CD4-positive, alpha-beta T cell (primary cell): ENCODE data around the gene ARHGEF25. TPM values are rescaled to one million over a fixed set of nuclear protein-coding genes. Genes with fewer than 3 reads are reported as not detected.

Experiments
- ATAC-seq: fragments of 200-7000 bp; cut with Tn5 transposase; one replicate; pipeline ENCODE4 v1.10.0; 2022; ENCODE audit warnings: mild to moderate bottlenecking; ENCODE audit not compliant: poor library complexity
- CTCF ChIA-PET: fragments of 350-600 bp; sonication (Branson Sonifier 250); formaldehyde crosslinking; loops from one replicate; lab custom pipeline; 2021; ENCODE audit warnings: antibody characterized with exemption, inconsistent platforms; lab: Charles Lee
- POLR2A ChIA-PET: fragments of 350-600 bp; sonication (Branson Sonifier 250); formaldehyde crosslinking; loops from one replicate; lab custom pipeline; 2021; ENCODE audit warnings: antibody characterized with exemption, inconsistent platforms; lab: Charles Lee
- DNase-seq, 14 experiments: peaks; one replicate each; pipeline ENCODE4 v3.0.0-alpha.2; 2013 to 2020; ENCODE audit warnings: mixed read lengths in 2 of 14
- H3K27ac ChIP-seq, 2 donors: one replicate each; pipeline versions ENCODE4 v1.5.1 to v1.7.0; 2013; ENCODE audit warnings: low read length in 2 of 2, low read depth in 1 of 2, mild to moderate bottlenecking in 1 of 2
- H3K27me3 ChIP-seq, 2 experiments: 1 replicate in 1 of 2; 2 replicates in 1 of 2; pipeline versions ENCODE4 v1.6.1 to v1.7.0; 2013; ENCODE audit warnings: low read length in 2 of 2, control low read depth in 1 of 2, mild to moderate bottlenecking in 1 of 2, moderate library complexity in 1 of 2; ENCODE audit not compliant: insufficient read depth in 2 of 2, control insufficient read depth in 1 of 2
- H3K36me3 ChIP-seq: one replicate; pipeline ENCODE4 v1.6.1; 2013; ENCODE audit warnings: low read length, control low read depth; ENCODE audit not compliant: insufficient read depth
- H3K4me1 ChIP-seq: one replicate; pipeline ENCODE4 v1.6.1; 2013; ENCODE audit warnings: low read length, control low read depth; ENCODE audit not compliant: insufficient read depth
- H3K4me3 ChIP-seq: one replicate; pipeline ENCODE4 v1.5.1; 2013; ENCODE audit warnings: mild to moderate bottlenecking, low read length, moderate library complexity
- H3K9me3 ChIP-seq, 2 experiments: 1 replicate in 1 of 2; 2 replicates in 1 of 2; pipeline versions ENCODE4 v1.6.1 to v1.7.0; 2013; ENCODE audit warnings: low read length in 2 of 2, mild to moderate bottlenecking in 2 of 2, control low read depth in 1 of 2, moderate library complexity in 1 of 2; ENCODE audit not compliant: control insufficient read depth in 1 of 2, insufficient read depth in 1 of 2
- H3K27ac Mint-ChIP-seq: one replicate; pipeline ENCODE4 v1.8.0; 2020; ENCODE audit warnings: mixed read lengths
- H3K27me3 Mint-ChIP-seq: one replicate; pipeline ENCODE4 v1.8.0; 2021; ENCODE audit warnings: mixed read lengths
- H3K36me3 Mint-ChIP-seq: one replicate; pipeline ENCODE4 v1.8.0; 2021; ENCODE audit warnings: low read depth, mixed read lengths
- H3K4me1 Mint-ChIP-seq: one replicate; pipeline ENCODE4 v1.8.0; 2021; ENCODE audit warnings: low read depth, mixed read lengths
- H3K4me3 Mint-ChIP-seq: one replicate; pipeline ENCODE4 v1.8.0; 2020; ENCODE audit warnings: mild to moderate bottlenecking, mixed read lengths
- H3K9me3 Mint-ChIP-seq: one replicate; pipeline ENCODE4 v1.8.0; 2020; ENCODE audit warnings: mixed read lengths
- intact Hi-C, 2 experiments: fragments of 100-400 bp; cut with DNase I in 1 of 2; cut with micrococcal nuclease in 1 of 2; formaldehyde crosslinking; loops; one replicate each; pipeline versions ENCODE4 v1.15.1 to v1.9.0; 2023 to 2025; cut with DNase I, micrococcal nuclease
- total RNA-seq, 174 experiments: library from RNA in 2 of 174; stranded (reverse) in 2 of 174; gene quantifications; one replicate each; pipeline ENCODE4 v1.2.3 and lab custom pipeline; 2021 to 2026
- TF ChIP-seq, protein P1 (sequence below): fragments of 200-600 bp; IDR thresholded peaks from one replicate; pipeline ENCODE4 v1.8.0; 2022; ENCODE audit warnings: antibody characterized with exemption, mild to moderate bottlenecking

Gene ARHGEF25
- total RNA-seq, 2 experiments from 2014 or later: 0.25 to 0.27 TPM

- ATAC-seq (no peak), DNase-seq (no peak)
- H3K4me3 Mint-ChIP-seq: no peak overlapping the region
- no peak overlapping the region for H3K27ac Mint-ChIP-seq
- intact Hi-C loops: no loop called here
- H3K9me3 Mint-ChIP-seq: no peaks in the 10 kb centered on the region
- H3K4me1 Mint-ChIP-seq: no peaks in the 10 kb centered on the region
- H3K4me3 ChIP-seq: no peak overlapping the region
- CTCF ChIA-PET: no interaction called here
- TF ChIP-seq, protein P1, sequence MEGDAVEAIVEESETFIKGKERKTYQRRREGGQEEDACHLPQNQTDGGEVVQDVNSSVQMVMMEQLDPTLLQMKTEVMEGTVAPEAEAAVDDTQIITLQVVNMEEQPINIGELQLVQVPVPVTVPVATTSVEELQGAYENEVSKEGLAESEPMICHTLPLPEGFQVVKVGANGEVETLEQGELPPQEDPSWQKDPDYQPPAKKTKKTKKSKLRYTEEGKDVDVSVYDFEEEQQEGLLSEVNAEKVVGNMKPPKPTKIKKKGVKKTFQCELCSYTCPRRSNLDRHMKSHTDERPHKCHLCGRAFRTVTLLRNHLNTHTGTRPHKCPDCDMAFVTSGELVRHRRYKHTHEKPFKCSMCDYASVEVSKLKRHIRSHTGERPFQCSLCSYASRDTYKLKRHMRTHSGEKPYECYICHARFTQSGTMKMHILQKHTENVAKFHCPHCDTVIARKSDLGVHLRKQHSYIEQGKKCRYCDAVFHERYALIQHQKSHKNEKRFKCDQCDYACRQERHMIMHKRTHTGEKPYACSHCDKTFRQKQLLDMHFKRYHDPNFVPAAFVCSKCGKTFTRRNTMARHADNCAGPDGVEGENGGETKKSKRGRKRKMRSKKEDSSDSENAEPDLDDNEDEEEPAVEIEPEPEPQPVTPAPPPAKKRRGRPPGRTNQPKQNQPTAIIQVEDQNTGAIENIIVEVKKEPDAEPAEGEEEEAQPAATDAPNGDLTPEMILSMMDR: no peak
- no peaks in the 10 kb centered on the region for H3K36me3 ChIP-seq
- no peaks in the 10 kb centered on the region for H3K4me1 ChIP-seq
- H3K27ac ChIP-seq: no peak overlapping the region
- H3K27me3 Mint-ChIP-seq: no peaks in the 10 kb centered on the region
- H3K27me3 ChIP-seq: no peaks in the 10 kb centered on the region
- H3K36me3 Mint-ChIP-seq: no peaks in the 10 kb centered on the region
- H3K9me3 ChIP-seq: no peaks in the 10 kb centered on the region
- POLR2A ChIA-PET: no interaction called here
Measured at GRCh38 chr12:57576613-57577160, 34.5 kb upstream of the ARHGEF25 start.

- Histone ChIP-seq H3K4me1 (peaks cover 4% of the 10 kb centered on the region), H3K27ac (no peak overlapping the region), H3K27me3 (no peaks in the 10 kb centered on the region), H3K4me3 (no peak overlapping the region), H3K36me3 (no peaks in the 10 kb centered on the region), H3K9me3 (no peaks in the 10 kb centered on the region)
- Mint-ChIP-seq H3K4me3 (no peak overlapping the region), H3K27ac (no peak overlapping the region), H3K4me1 (no peaks in the 10 kb centered on the region), H3K9me3 (no peaks in the 10 kb centered on the region), H3K36me3 (no peaks in the 10 kb centered on the region), H3K27me3 (peaks cover 2% of the 10 kb centered on the region)
- intact Hi-C loops: no loop called here
- TF ChIP-seq, protein P1: no peak
- no peak for ATAC-seq
- ChIA-PET CTCF (no interaction called here), POLR2A (no interaction called here)
- DNase-seq: no peak
Measured at GRCh38 chr12:57577981-57578758, 33.1 kb upstream of the ARHGEF25 start.

- H3K27me3 Mint-ChIP-seq: peaks cover 7% of the 10 kb centered on the region
- no peaks in the 10 kb centered on the region for H3K36me3 ChIP-seq
- no peak overlapping the region for H3K4me3 Mint-ChIP-seq
- ATAC-seq (no peak), DNase-seq (no peak)
- no peak overlapping the region for H3K27ac Mint-ChIP-seq
- no peaks in the 10 kb centered on the region for H3K9me3 ChIP-seq
- ChIA-PET POLR2A (no interaction called here), CTCF (no interaction called here)
- intact Hi-C loops: no loop called here
- no peak overlapping the region for H3K4me3 ChIP-seq
- H3K27me3 ChIP-seq: no peaks in the 10 kb centered on the region
- H3K4me1 ChIP-seq: peaks cover 8% of the 10 kb centered on the region
- TF ChIP-seq, protein P1: no peak
- no peaks in the 10 kb centered on the region for H3K36me3 Mint-ChIP-seq
- no peaks in the 10 kb centered on the region for H3K9me3 Mint-ChIP-seq
- H3K4me1 Mint-ChIP-seq: no peaks in the 10 kb centered on the region
- no peak overlapping the region for H3K27ac ChIP-seq
Measured at GRCh38 chr12:57579011-57579410, 32.2 kb upstream of the ARHGEF25 start.
